Measurements from ENCODE around the gene VPS37C.

GRCh38 chr11:61144511-61145179, 16.6 kb downstream of the VPS37C start:
- TF ChIP-seq CTCF (IDR thresholded peaks at IDR 0.05; ENCODE audit: low read length) (no peak), EZH2phosphoT487 (IDR thresholded peaks at IDR 0.05; ENCODE audit: low read length) (no peak), EZH2 (optimal IDR thresholded peaks at IDR 0.05; ENCODE audit: low read depth, low read length) (no peak)
